WTC11 (cell line): ENCODE data around the gene VARS1. TPM values are rescaled to one million over a fixed set of nuclear protein-coding genes. Genes with fewer than 3 reads are reported as not detected.

ENCODE experiments used
- ATF1 ChIP-seq: sonication (generic); formaldehyde crosslinking; IDR thresholded peaks from 2 replicates; pipeline ENCODE4 v1.8.1; 2023; ENCODE audit warnings: mild to moderate bottlenecking, moderate library complexity, missing genetic modification reagents
- CBFB ChIP-seq: sonication (generic); formaldehyde crosslinking; IDR thresholded peaks from 2 replicates; pipeline ENCODE4 v1.8.1; 2022; ENCODE audit warnings: mild to moderate bottlenecking, low read depth, missing genetic modification reagents
- CREB1 ChIP-seq: sonication (generic); formaldehyde crosslinking; IDR thresholded peaks from 2 replicates; pipeline ENCODE4 v1.8.0; 2023; ENCODE audit warnings: mild to moderate bottlenecking, missing genetic modification reagents
- CREM ChIP-seq: sonication (generic); formaldehyde crosslinking; IDR thresholded peaks from 2 replicates; pipeline ENCODE4 v1.8.1; 2022; ENCODE audit warnings: mild to moderate bottlenecking, missing genetic modification reagents, moderate library complexity
- E2F5 ChIP-seq: sonication (generic); formaldehyde crosslinking; IDR thresholded peaks from 2 replicates; pipeline ENCODE4 v1.8.1; 2022; ENCODE audit warnings: mild to moderate bottlenecking, moderate library complexity, missing genetic modification reagents
- ELF4 ChIP-seq: sonication (generic); formaldehyde crosslinking; IDR thresholded peaks from 2 replicates; pipeline ENCODE4 v1.8.1; 2022; ENCODE audit warnings: low read depth, mild to moderate bottlenecking, moderate library complexity, missing genetic modification reagents
- EMX1 ChIP-seq: fragments of 250-450 bp; sonication (Bioruptor Pico); IDR thresholded peaks from 2 replicates; pipeline ENCODE4 v1.8.0; 2021; ENCODE audit warnings: mild to moderate bottlenecking
- ETV6 ChIP-seq: sonication (generic); formaldehyde crosslinking; IDR thresholded peaks from 2 replicates; pipeline ENCODE4 v1.8.1; 2022; ENCODE audit warnings: mild to moderate bottlenecking, missing genetic modification reagents
- FOXK1 ChIP-seq: sonication (generic); formaldehyde crosslinking; IDR thresholded peaks from 2 replicates; pipeline ENCODE4 v1.8.0; 2022; ENCODE audit warnings: mild to moderate bottlenecking, moderate library complexity, missing genetic modification reagents
- FOXP4 ChIP-seq: sonication (generic); formaldehyde crosslinking; IDR thresholded peaks from 2 replicates; pipeline ENCODE4 v1.8.0; 2022; ENCODE audit warnings: mild to moderate bottlenecking, missing genetic modification reagents
- GRHL2 ChIP-seq: fragments of 250-450 bp; sonication (Bioruptor Pico); IDR thresholded peaks from 2 replicates; pipeline ENCODE4 v1.8.0; 2022; ENCODE audit warnings: mild to moderate bottlenecking, moderate library complexity; ENCODE audit not compliant: insufficient replicate concordance, severe bottlenecking
- GTF2I ChIP-seq: fragments of 250-450 bp; sonication (Bioruptor Pico); conservative IDR thresholded peaks from 2 replicates; pipeline ENCODE4 v1.4.0; 2021; ENCODE audit warnings: mild to moderate bottlenecking
- JUN ChIP-seq: sonication (generic); formaldehyde crosslinking; IDR thresholded peaks from 2 replicates; pipeline ENCODE4 v1.8.0; 2023; ENCODE audit warnings: mild to moderate bottlenecking, missing genetic modification reagents
- NFE2L1 ChIP-seq: sonication (generic); formaldehyde crosslinking; IDR thresholded peaks from 2 replicates; pipeline ENCODE4 v1.8.1; 2023; ENCODE audit warnings: missing genetic modification reagents
- PREB ChIP-seq: sonication (generic); formaldehyde crosslinking; IDR thresholded peaks from 2 replicates; pipeline ENCODE4 v1.8.1; 2022; ENCODE audit warnings: mild to moderate bottlenecking, missing genetic modification reagents, moderate library complexity, borderline replicate concordance
- RELA ChIP-seq: sonication (generic); formaldehyde crosslinking; IDR thresholded peaks from 2 replicates; pipeline ENCODE4 v1.8.1; 2022; ENCODE audit warnings: missing genetic modification reagents, mild to moderate bottlenecking, borderline replicate concordance
- RORB ChIP-seq: fragments of 250-450 bp; sonication (Bioruptor Pico); IDR thresholded peaks from 2 replicates; pipeline ENCODE4 v1.9.0; 2021; ENCODE audit warnings: mild to moderate bottlenecking
- SMAD3 ChIP-seq: sonication (generic); formaldehyde crosslinking; IDR thresholded peaks from 2 replicates; pipeline ENCODE4 v1.8.0; 2022; ENCODE audit warnings: missing genetic modification reagents, mild to moderate bottlenecking, borderline replicate concordance
- SP1 ChIP-seq: sonication (generic); formaldehyde crosslinking; conservative IDR thresholded peaks from 2 replicates; pipeline ENCODE4 v1.8.1; 2022; ENCODE audit warnings: missing genetic modification reagents
- TP53 ChIP-seq: sonication (generic); formaldehyde crosslinking; IDR thresholded peaks from 2 replicates; pipeline ENCODE4 v1.8.1; 2023; ENCODE audit warnings: mild to moderate bottlenecking, missing genetic modification reagents
- ZNF219 ChIP-seq: sonication (generic); formaldehyde crosslinking; IDR thresholded peaks from 2 replicates; pipeline ENCODE4 v1.8.0; 2023; ENCODE audit warnings: missing genetic modification reagents, mild to moderate bottlenecking, borderline replicate concordance
- ZNF232 ChIP-seq: sonication (generic); formaldehyde crosslinking; IDR thresholded peaks from 2 replicates; pipeline ENCODE4 v1.8.0; 2022; ENCODE audit warnings: mild to moderate bottlenecking, missing genetic modification reagents
- ZNF263 ChIP-seq: sonication (generic); formaldehyde crosslinking; IDR thresholded peaks from 2 replicates; pipeline ENCODE4 v1.8.1; 2022; ENCODE audit warnings: low read depth, mild to moderate bottlenecking, moderate library complexity, missing genetic modification reagents
- ZNF281 ChIP-seq: sonication (generic); formaldehyde crosslinking; IDR thresholded peaks from 2 replicates; pipeline ENCODE4 v1.8.0; 2023; ENCODE audit warnings: mild to moderate bottlenecking, missing genetic modification reagents
- ZNF396 ChIP-seq: fragments of 250-450 bp; sonication (Bioruptor Pico); IDR thresholded peaks from 2 replicates; pipeline ENCODE4 v1.8.0; 2021; ENCODE audit warnings: mild to moderate bottlenecking, moderate library complexity, borderline replicate concordance
- ZSCAN18 ChIP-seq: fragments of 250-450 bp; sonication (Bioruptor Pico); IDR thresholded peaks from 2 replicates; pipeline ENCODE4 v2.1.2; 2022; ENCODE audit warnings: mild to moderate bottlenecking, moderate library complexity
- total RNA-seq: library from RNA; stranded (reverse); gene quantifications from 3 replicates; pipeline ENCODE4 v1.2.3, GENCODE V29; 2021

Gene VARS1
- total RNA-seq, 1 experiment from 2014 or later, result 177 TPM

GRCh38 chr6:31795616-31796298 is at the start of gene VARS1 (continued):
- 0 out of 2 replicates have a peak, but pooled peaks have one; percentile 81 for TF ChIP-seq RORB
- TF ChIP-seq RELA (CRISPR knock-in tag), result no peak
- TF ChIP-seq EMX1 (CRISPR knock-in tag), result peak; percentile 77
- TF ChIP-seq SP1, result peak; percentile 81
- TF ChIP-seq E2F5 (CRISPR knock-in tag), result no peak
- TF ChIP-seq ELF4 (CRISPR knock-in tag), result no peak
- TF ChIP-seq ETV6, result peak; percentile 64; the same call in 1 of the 2 replicates
- TF ChIP-seq CREB1 (CRISPR knock-in tag), result no peak
- TF ChIP-seq SMAD3 (CRISPR knock-in tag), result 0 out of 2 replicates have a peak, but pooled peaks have one; percentile 68
- TF ChIP-seq CBFB (CRISPR knock-in tag), result no peak
- no peak for TF ChIP-seq TP53
- TF ChIP-seq FOXP4 (CRISPR knock-in tag), result no peak
- no peak for TF ChIP-seq GTF2I
- TF ChIP-seq NFE2L1 (CRISPR knock-in tag), result no peak
- TF ChIP-seq JUN (CRISPR knock-in tag), result no peak
- TF ChIP-seq ATF1 (CRISPR knock-in tag), result no peak
- TF ChIP-seq ZNF232 (CRISPR knock-in tag), result peak; percentile 88
- TF ChIP-seq PREB (CRISPR knock-in tag), result no peak
- TF ChIP-seq ZNF281, result no peak
- no peak for TF ChIP-seq ZNF219 (CRISPR knock-in tag)
- TF ChIP-seq CREM (CRISPR knock-in tag), result peak; percentile 87
- TF ChIP-seq ZNF396, result no peak
- TF ChIP-seq FOXK1 (CRISPR knock-in tag), result peak; percentile 73; the same call in 1 of the 2 replicates
- no peak for TF ChIP-seq ZNF263 (CRISPR knock-in tag)
- TF ChIP-seq ZSCAN18 (CRISPR knock-in tag), result no peak
- no peak for TF ChIP-seq GRHL2 (CRISPR knock-in tag)
